HepG2 (cell line): ENCODE results near the gene EHBP1. TPM values are rescaled to one million over a fixed set of nuclear protein-coding genes. Genes with fewer than 3 reads are reported as not detected.
A peak's percentile ranks its signal among the peaks of the same experiment; 100 is the strongest.

Experiments used
- ATAC-seq: fragments of 200-7000 bp; cut with Tn5 transposase; 3 replicates; pipeline ENCODE4 v1.9.1; 2020; ENCODE audit warnings: mild to moderate bottlenecking, moderate library complexity
- BruUV-seq: library from RNA; stranded (reverse); fragments of 400-500 nt; replicated peaks from 2 replicates; lab custom pipeline; 2021; lab: Mats Ljungman, UMichigan
- CTCF ChIA-PET: fragments of 300-600 bp; formaldehyde crosslinking; extraction: SDS; loops from one replicate; lab custom pipeline; 2021; ENCODE audit warnings: low total read pairs, inconsistent platforms, low intra/inter-chr PET ratio; lab: Yijun Ruan, JAX
- POLR2A ChIA-PET: fragments of 350-600 bp; sonication (Branson Sonifier 250); formaldehyde crosslinking; loops from one replicate; lab custom pipeline; 2020; ENCODE audit warnings: antibody characterized with exemption, inconsistent platforms; lab: Yijun Ruan, JAX
- DNase-seq: peaks from one replicate; pipeline ENCODE4 v3.0.0-alpha.2; 2015; ENCODE audit warnings: low spot score
- FAIRE-seq: peaks from 3 replicates; lab custom pipeline; 2011; peaks lifted over from hg19 to GRCh38; lab: Jason Lieb, UNC
- H2AFZ ChIP-seq: one replicate; pipeline ENCODE4 v1.6.1; 2011; ENCODE audit warnings: low read length, inconsistent platforms
- H3K27ac ChIP-seq: fragments of 300-600 bp; 3 replicates; pipeline ENCODE4 v1.8.0; 2011; ENCODE audit warnings: mixed run types, mild to moderate bottlenecking, mixed read lengths, low read length, inconsistent platforms; ENCODE audit not compliant: insufficient read depth; ENCODE audit errors: extremely low read length
- H3K27me3 ChIP-seq, 2 experiments: fragments of 200-600 bp in 1 of 2; 2 replicates in 1 of 2; 3 replicates in 1 of 2; pipeline versions ENCODE4 v1.6.0 to v1.8.0; 2011; ENCODE audit warnings: low read length in 2 of 2, mild to moderate bottlenecking in 2 of 2, moderate library complexity in 2 of 2, inconsistent platforms in 1 of 2; ENCODE audit not compliant: insufficient read depth in 2 of 2, control insufficient read depth in 1 of 2
- H3K36me3 ChIP-seq, 2 experiments: fragments of 200-600 bp in 1 of 2; replicated peaks in 1 of 2; 2 replicates in 1 of 2; 3 replicates in 1 of 2; pipeline versions ENCODE4 v1.5.1 to v1.8.0; 2011; ENCODE audit warnings: low read length in 2 of 2, inconsistent platforms in 1 of 2; ENCODE audit not compliant: insufficient read depth in 2 of 2, control insufficient read depth in 1 of 2
- H3K4me1 ChIP-seq: 2 replicates; pipeline ENCODE4 v1.5.1; 2012; ENCODE audit warnings: low read length, inconsistent platforms; ENCODE audit not compliant: insufficient read depth
- H3K4me2 ChIP-seq: 2 replicates; pipeline ENCODE4 v1.6.0; 2011; ENCODE audit warnings: low read depth, low read length, inconsistent platforms
- H3K4me3 ChIP-seq, 3 experiments: fragments of 200-600 bp in 1 of 3; sonication (generic), shearing (Covaris generic) in 1 of 3; replicated peaks in 1 of 3; 2 replicates each; pipeline ENCODE4 v1.5.1; 2011 to 2016; ENCODE audit warnings: low read length in 3 of 3, inconsistent platforms in 2 of 3, low read depth in 2 of 3, mild to moderate bottlenecking in 2 of 3, control low read depth in 1 of 3, mixed read lengths in 1 of 3; ENCODE audit not compliant: insufficient read depth in 1 of 3
- H3K79me2 ChIP-seq: one replicate; pipeline ENCODE4 v1.6.1; 2011; ENCODE audit warnings: low read length, inconsistent platforms; ENCODE audit not compliant: insufficient read depth
- H3K9ac ChIP-seq: 2 replicates; pipeline ENCODE4 v1.6.0; 2011; ENCODE audit warnings: mild to moderate bottlenecking, low read depth, low read length, inconsistent platforms; ENCODE audit not compliant: insufficient read depth
- H3K9me3 ChIP-seq: 2 replicates; pipeline ENCODE4 v1.5.1; 2012; ENCODE audit warnings: mild to moderate bottlenecking, low read length
- H4K20me1 ChIP-seq: 2 replicates; pipeline ENCODE4 v1.6.0; 2011; ENCODE audit warnings: inconsistent platforms, mild to moderate bottlenecking, low read length, moderate library complexity; ENCODE audit not compliant: insufficient read depth
- ASH2L ChIP-seq: fragments of 300-600, 200-600 bp; sonication (generic); IDR thresholded peaks from 2 replicates; pipeline ENCODE4 v1.7.0; 2017; ENCODE audit warnings: low read depth, mild to moderate bottlenecking, moderate library complexity, mixed read lengths, low read length; ENCODE audit not compliant: insufficient read length
- MEIS2 ChIP-seq: sonication (generic); formaldehyde crosslinking; IDR thresholded peaks from 2 replicates; pipeline ENCODE4 v1.9.0; 2021; ENCODE audit warnings: mild to moderate bottlenecking, missing genetic modification reagents
- NCOR1 ChIP-seq: fragments of 200-600 bp; sonication (generic); IDR thresholded peaks from 2 replicates; pipeline ENCODE4 v1.7.0; 2017; ENCODE audit warnings: antibody characterized with exemption, low read length, borderline replicate concordance
- NR2C2 ChIP-seq: sonication (generic); formaldehyde crosslinking; IDR thresholded peaks from 2 replicates; pipeline ENCODE4 v1.4.0; 2020; ENCODE audit warnings: missing genetic modification reagents, mild to moderate bottlenecking, moderate library complexity, borderline replicate concordance
- RBM22 ChIP-seq: fragments of 200-400 bp; formaldehyde crosslinking; optimal IDR thresholded peaks from 2 replicates; pipeline ENCODE3; 2017; ENCODE audit warnings: mild to moderate bottlenecking, low read length, moderate library complexity
- SAP130 ChIP-seq: IDR thresholded peaks from 2 replicates; pipeline ENCODE4 v1.6.1; 2016; ENCODE audit warnings: low read depth
- ZFP36 ChIP-seq: fragments of 150-350 bp; IDR thresholded peaks from 2 replicates; pipeline ENCODE4 v1.6.1; 2018; ENCODE audit warnings: borderline replicate concordance, low read length, low read depth; ENCODE audit not compliant: partially characterized antibody
- WGBS: methylation state at CpG from one replicate; pipeline ENCODE4 v1.1.6; 2017; ENCODE audit warnings: low lambda C conversion rate; 5-methylcytosine and 5-hydroxymethylcytosine counted together
- in situ Hi-C: cut with HindIII; loops from 2 replicates; pipeline ENCODE4 v1.10.0; 2017; ENCODE audit warnings: low pct_unique_long_range_greater_than_20kb; ENCODE audit not compliant: extremely low pct_ligation_motif_present
- intact Hi-C: fragments of 100-400 bp; cut with micrococcal nuclease; formaldehyde crosslinking; loops from one replicate; pipeline ENCODE4 v1.10.0; 2022; ENCODE audit not compliant: unreplicated experiment
- polyA plus RNA-seq, 8 experiments: library from polyadenylated mRNA; depleted of rRNA in 3 of 8; stranded (reverse) in 7 of 8; unstranded in 1 of 8; fragments of >200 nt; fragmentation: Illumina TruSeq in 4 of 8; extraction: Trizol in 4 of 8; gene quantifications; 2 replicates each; pipeline versions ENCODE4 v1.2.1 to v1.2.3, GENCODE V29; 2011 to 2016; ENCODE audit warnings: low read depth in 4 of 8, missing spikeins in 1 of 8, mixed read lengths in 1 of 8; ENCODE audit not compliant: insufficient read depth in 1 of 8
- total RNA-seq, 5 experiments: library from RNA; depleted of rRNA; stranded (reverse); fragments of >200 nt; fragmentation: Illumina TruSeq; extraction: Trizol; gene quantifications; 2 replicates each; pipeline ENCODE4 v1.2.3, GENCODE V29; 2016; ENCODE audit warnings: low read depth in 1 of 5
- TF ChIP-seq, protein P1 (sequence below): IDR thresholded peaks from 2 replicates; pipeline ENCODE4 v1.6.1; 2016; ENCODE audit warnings: low read depth
- TF ChIP-seq, protein P2 (sequence below): sonication (generic); formaldehyde crosslinking; IDR thresholded peaks from 2 replicates; pipeline ENCODE4 v1.4.0; 2020; ENCODE audit warnings: missing genetic modification reagents

EHBP1 gene
- total and polyA plus RNA-seq, 2 of the 13 experiments (the other 11 are each of a cell fraction or from before 2014, with no cell fraction given) = 93.5 to 146 TPM

DNA sequence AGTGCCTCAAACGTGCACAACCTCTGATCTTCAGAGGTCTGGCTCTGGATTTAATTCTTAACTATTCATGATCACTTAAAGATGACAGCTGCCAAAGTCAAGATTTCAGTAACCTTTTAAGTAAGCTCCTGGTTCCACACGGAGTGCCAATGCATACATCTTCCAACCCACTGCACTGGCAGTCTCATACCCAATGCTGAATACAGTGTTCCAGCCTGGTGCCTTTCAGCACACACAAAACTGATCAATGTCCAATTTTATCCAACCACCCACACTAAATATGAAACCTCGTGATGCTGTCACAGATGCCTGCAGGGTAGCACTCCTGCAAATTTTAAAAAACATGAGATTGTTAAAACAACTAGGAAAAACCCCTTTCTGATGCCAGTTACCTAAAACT lies 84.0 kb downstream of the EHBP1 start:
- peaks cover 58% of the 10 kb centered on the region for H3K4me1 ChIP-seq
- DNase-seq = no peak
- TF ChIP-seq RBM22 (peak; percentile 43), NCOR1 (no peak), ZFP36 (no peak)
- TF ChIP-seq, protein P1, sequence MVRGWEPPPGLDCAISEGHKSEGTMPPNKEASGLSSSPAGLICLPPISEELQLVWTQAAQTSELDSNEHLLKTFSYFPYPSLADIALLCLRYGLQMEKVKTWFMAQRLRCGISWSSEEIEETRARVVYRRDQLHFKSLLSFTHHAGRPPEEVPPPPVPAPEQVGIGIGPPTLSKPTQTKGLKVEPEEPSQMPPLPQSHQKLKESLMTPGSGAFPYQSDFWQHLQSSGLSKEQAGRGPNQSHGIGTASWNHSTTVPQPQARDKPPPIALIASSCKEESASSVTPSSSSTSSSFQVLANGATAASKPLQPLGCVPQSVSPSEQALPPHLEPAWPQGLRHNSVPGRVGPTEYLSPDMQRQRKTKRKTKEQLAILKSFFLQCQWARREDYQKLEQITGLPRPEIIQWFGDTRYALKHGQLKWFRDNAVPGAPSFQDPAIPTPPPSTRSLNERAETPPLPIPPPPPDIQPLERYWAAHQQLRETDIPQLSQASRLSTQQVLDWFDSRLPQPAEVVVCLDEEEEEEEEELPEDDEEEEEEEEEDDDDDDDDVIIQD (CRISPR knock-in tag) = 0 out of 2 replicates have a peak, but pooled peaks have one; percentile 9
- peaks cover 7 to 18% of the 10 kb centered on the region in 2 experiments for H3K36me3 ChIP-seq
- H3K4me3 ChIP-seq = no peak overlapping the region
- H3K79me2 ChIP-seq = peaks cover 93% of the 10 kb centered on the region
- intact Hi-C loops (loop anchor here (10.0 kb wide), 1 partner anchor 515 kb away; no protein-coding TSS in a partner anchor), in situ Hi-C loops (no loop called here)
- H3K4me2 ChIP-seq = no peak overlapping the region
- POLR2A ChIA-PET = interaction anchor here (1.0 kb wide), 1 partner anchor 332 kb away, joined by 3 read pairs; no protein-coding TSS in a partner anchor
- no peak overlapping the region for H3K9ac ChIP-seq
- FAIRE-seq = no peak
- peaks cover 53% of the 10 kb centered on the region for H4K20me1 ChIP-seq
- BruUV-seq = no TSS peak
- H3K27me3 ChIP-seq = no peaks in the 10 kb centered on the region
- 85% methylated on average over 3 of the region's 3 CpGs for WGBS
- no peak overlapping the region for H2AFZ ChIP-seq
- no peaks in the 10 kb centered on the region for H3K9me3 ChIP-seq
- H3K27ac ChIP-seq = no peak overlapping the region
- ATAC-seq = peak; percentile 70
- CTCF ChIA-PET = no interaction called here

DNA sequence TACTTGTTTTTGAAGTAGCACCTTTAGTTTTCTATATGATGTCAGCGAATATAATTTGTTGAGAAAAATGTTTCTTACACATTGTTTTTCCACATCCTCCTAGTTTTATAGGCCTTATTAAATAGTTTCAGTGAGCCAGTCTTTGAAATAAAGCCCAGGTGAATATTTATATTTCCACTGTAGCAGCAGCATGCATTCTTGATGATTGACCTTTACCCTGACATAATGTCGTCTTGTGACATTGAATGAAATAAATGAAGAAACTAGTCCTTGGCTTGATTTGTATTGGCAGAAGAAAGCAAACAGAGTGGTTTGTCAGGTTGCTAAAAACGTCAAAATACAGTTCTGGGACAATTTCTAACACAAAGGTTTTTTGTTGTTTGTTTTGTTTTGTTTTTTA lies 84.4 kb downstream of the EHBP1 start:
- H3K4me3 ChIP-seq = no peak overlapping the region
- WGBS = 66% methylated on average over 3 of the region's 3 CpGs
- intact Hi-C loops (loop anchor here (10.0 kb wide), 1 partner anchor 515 kb away; no protein-coding TSS in a partner anchor), in situ Hi-C loops (no loop called here)
- no peak overlapping the region for H2AFZ ChIP-seq
- H3K27ac ChIP-seq = no peak overlapping the region
- ChIA-PET POLR2A (interaction anchor here (1.0 kb wide), 1 partner anchor 333 kb away, joined by 3 read pairs; no protein-coding TSS in a partner anchor), CTCF (no interaction called here)
- H3K4me1 ChIP-seq = peaks cover 60% of the 10 kb centered on the region
- DNase-seq = peak; percentile 20
- H3K79me2 ChIP-seq = peaks cover 93% of the 10 kb centered on the region
- H3K27me3 ChIP-seq = no peaks in the 10 kb centered on the region
- FAIRE-seq = no peak
- H3K36me3 ChIP-seq = peaks cover 5 to 18% of the 10 kb centered on the region in 2 experiments; a peak in 4 of 5 replicates
- H3K4me2 ChIP-seq = no peak overlapping the region
- no peak for ATAC-seq
- TF ChIP-seq NR2C2 (CRISPR knock-in tag) = peak; percentile 15; the same call in 1 of the 2 replicates
- TF ChIP-seq, protein P2, sequence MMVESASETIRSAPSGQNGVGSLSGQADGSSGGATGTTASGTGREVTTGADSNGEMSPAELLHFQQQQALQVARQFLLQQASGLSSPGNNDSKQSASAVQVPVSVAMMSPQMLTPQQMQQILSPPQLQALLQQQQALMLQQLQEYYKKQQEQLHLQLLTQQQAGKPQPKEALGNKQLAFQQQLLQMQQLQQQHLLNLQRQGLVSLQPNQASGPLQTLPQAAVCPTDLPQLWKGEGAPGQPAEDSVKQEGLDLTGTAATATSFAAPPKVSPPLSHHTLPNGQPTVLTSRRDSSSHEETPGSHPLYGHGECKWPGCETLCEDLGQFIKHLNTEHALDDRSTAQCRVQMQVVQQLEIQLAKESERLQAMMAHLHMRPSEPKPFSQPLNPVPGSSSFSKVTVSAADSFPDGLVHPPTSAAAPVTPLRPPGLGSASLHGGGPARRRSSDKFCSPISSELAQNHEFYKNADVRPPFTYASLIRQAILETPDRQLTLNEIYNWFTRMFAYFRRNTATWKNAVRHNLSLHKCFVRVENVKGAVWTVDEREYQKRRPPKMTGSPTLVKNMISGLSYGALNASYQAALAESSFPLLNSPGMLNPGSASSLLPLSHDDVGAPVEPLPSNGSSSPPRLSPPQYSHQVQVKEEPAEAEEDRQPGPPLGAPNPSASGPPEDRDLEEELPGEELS (CRISPR knock-in tag) = peak; percentile 44; the same call in 1 of the 2 replicates
- TF ChIP-seq ASH2L = peak; percentile 14
- TF ChIP-seq MEIS2 = no peak
- TF ChIP-seq SAP130 (CRISPR knock-in tag) = 0 out of 2 replicates have a peak, but pooled peaks have one; percentile 25
- peaks cover 57% of the 10 kb centered on the region for H4K20me1 ChIP-seq
- H3K9ac ChIP-seq = no peak overlapping the region
- H3K9me3 ChIP-seq = no peaks in the 10 kb centered on the region
- no TSS peak for BruUV-seq
